Left colon (tissue), 2 donors: ENCODE data around the gene CPM. TPM values are rescaled to one million over a fixed set of nuclear protein-coding genes. Genes with fewer than 3 reads are reported as not detected.

ENCODE experiments used
- ATAC-seq: fragments of 200-7000 bp; cut with Tn5 transposase; one replicate; pipeline ENCODE4 v1.9.1; 2020; ENCODE audit warnings: mild to moderate bottlenecking, moderate library complexity
- DNase-seq, 2 donors: peaks; one replicate each; pipeline ENCODE4 v3.0.0-alpha.2; 2020
- intact Hi-C, 2 donors: fragments of 100-400 bp; cut with DNase I in 1 of 2; cut with micrococcal nuclease in 1 of 2; formaldehyde crosslinking; loops; one replicate each; pipeline versions ENCODE4 v1.11.2 to v1.14.0; 2022; cut with DNase I, micrococcal nuclease
- long read RNA-seq: library from polyadenylated mRNA; unstranded; transcript quantifications from one replicate; pipeline ENCODE4 v2.0.0, GENCODE V29; 2021
- total RNA-seq, 2 donors: library from RNA; stranded (reverse); fragmentation: NEBNext Ultra II Directional; extraction: Animal tissue kit (Norgen Biotek cat#: 25700); gene quantifications; one replicate each; pipeline ENCODE4 v1.2.1, GENCODE V29; 2021
- donor health status: DM: no; HTN: no; CAD: no.
- donor health status: DM: yes; HTN: yes; CAD: no.

CPM gene
- total RNA-seq = 100 to 1,000 TPM in 1 of 2 donors, 10 to 100 TPM in 1; 98.0 to 109 TPM
- long read RNA-seq, full-length matches to known transcripts = 352 of 470 reads
- long read RNA-seq, partial matches to known transcripts = 51 of 470 reads
- long read RNA-seq, other reads (novel, unspliced or antisense) = 67 of 470 reads

GRCh38 chr12:68932961-68933893, at the start of gene CPM:
CPM (minus strand) TSS chr12:68933171; CDS start chr12:68932837, 334 bp downstream.
- ATAC-seq (peak; percentile 98), DNase-seq (peak; percentile 78 to 86)
- intact Hi-C loops = no loop called here

DNA sequence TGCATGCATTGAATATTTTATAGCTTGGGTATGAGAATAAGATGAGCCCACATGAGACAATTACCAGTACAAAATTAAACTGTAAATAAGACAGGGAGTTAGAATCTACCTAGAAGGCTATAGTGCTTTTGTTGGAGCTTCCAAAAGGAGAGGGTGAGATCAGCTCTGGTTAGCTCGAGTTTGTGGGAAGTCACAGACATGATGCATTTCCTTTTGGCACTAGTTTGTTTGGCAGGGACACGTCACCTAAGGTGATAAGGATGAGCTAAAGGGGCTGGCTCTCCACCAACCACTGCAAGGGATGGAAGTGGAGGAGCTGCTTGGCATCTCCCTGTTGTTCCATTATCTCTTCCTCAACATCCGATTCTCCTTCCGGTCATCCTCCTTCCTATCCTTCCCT, 48.5 kb upstream of the CPM start:
- intact Hi-C loops = no loop called here
- ATAC-seq (no peak), DNase-seq (no peak)

GRCh38 chr12:68980476-68981212, 47.7 kb upstream of the CPM start:
- ATAC-seq (no peak), DNase-seq (no peak)
- intact Hi-C loops = no loop called here

DNA sequence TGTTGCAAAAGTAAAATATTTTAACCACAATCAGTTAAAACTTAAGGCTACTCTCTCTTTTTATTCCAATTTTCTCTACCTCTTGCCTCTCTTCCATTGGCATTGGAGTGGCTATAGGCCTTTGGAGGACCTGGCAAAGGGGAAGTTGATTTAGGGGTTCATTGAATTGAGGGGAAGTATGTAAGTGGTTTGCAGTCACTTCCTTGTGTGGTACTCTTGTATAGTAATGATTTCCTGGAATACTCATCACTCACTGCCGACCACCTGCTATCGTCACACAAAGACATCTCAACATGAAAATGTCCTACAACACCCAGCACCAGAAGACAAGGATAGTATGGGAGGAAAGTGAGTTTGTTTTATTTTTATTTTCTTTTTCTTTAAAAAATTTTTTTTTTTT, 45.7 kb upstream of the CPM start:
- intact Hi-C loops = no loop called here
- no peak for ATAC-seq
- no peak for DNase-seq

- ATAC-seq = no peak
- intact Hi-C loops = no loop called here
- no peak for DNase-seq
These were observed 45.1 kb upstream of the CPM start for GRCh38 chr12:68977909-68978610.

DNA sequence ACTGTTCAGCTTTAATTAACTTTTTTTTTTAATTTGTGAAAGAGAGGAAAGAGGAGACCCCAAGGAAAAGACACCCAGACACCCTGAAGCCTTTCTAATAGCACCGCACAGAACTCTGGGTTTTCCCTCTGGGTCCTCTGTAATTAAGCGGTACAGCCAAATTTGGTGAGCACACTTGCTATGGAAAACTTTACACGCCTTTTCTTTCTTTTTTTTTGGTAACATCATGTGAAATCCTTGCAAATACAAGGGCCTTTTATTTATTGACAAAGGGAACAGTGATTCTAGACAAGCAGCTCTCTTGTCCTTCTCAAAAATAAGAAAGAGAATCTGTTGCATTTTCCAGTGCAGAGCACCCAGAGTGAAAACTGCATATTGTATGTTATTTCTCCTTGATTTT, 44.4 kb upstream of the CPM start:
- intact Hi-C loops = no loop called here
- DNase-seq = no peak
- ATAC-seq = no peak

DNA sequence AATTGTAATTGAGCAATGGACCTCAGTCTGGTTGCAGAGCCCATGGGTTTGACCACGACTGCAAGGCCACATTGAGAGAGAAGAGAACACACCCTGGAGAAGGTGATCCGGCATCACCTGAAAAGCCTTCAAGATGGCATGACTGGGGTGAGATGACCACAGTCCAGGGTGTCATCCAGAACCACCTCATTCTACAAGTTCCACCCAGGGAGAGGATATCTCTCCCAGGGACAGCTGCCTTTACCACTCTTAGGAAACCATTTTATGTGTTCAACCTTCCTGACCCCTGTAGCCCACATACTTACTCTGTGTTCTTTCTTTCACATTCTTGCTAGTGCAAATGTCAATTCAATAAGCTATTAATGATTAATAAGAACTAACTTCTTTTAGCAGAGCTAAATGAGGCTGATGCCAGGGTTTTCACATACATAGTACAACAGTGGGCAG, 43.4 kb upstream of the CPM start:
- ATAC-seq (no peak), DNase-seq (no peak)
- intact Hi-C loops = no loop called here

- intact Hi-C loops = no loop called here
- DNase-seq (no peak), ATAC-seq (no peak)
These were observed 42.8 kb upstream of the CPM start for GRCh38 chr12:68975811-68976210.

DNA sequence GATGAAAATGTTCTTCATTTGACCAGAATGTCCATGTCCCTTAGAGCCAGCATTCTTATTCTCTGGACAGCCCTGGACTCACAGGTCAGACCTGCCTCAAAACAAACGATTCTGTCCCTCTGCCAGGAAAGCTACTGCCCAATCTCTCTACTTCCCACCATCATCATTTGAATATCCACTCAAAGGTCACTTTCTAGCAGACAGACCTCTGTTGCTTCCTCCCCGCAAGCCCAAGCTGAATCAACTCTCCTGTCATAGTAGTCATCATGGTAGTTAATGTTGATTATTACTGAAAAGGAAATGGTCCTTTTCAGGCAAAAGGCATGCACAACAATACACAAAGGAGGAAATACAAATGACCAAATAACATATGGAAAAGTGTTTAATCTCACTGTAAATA, 39.6 kb upstream of the CPM start:
- no peak for DNase-seq
- intact Hi-C loops = no loop called here
- peak; percentile 71 for ATAC-seq

DNA sequence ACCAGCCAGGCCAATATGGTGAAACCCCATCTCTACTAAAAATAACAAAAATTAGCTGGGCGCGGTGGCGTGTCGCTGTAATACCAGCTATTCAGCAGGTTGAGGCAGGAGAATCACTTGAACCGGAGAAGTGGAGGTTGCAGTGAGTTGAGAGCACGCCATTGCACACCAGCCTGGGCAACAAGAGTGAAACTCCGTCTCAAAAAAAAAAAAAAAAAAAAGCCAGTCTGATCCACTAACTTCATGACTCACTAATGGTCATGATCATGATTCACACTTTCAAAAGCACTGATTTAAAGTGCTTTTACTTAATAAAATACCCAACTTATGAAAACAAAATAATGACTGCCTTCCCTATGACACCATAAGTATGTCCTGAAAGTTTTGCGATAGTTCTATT, 38.4 kb upstream of the CPM start:
- DNase-seq (no peak), ATAC-seq (no peak)
- intact Hi-C loops = no loop called here

GRCh38 chr12:68970951-68971350, 38.0 kb upstream of the CPM start:
- no peak for ATAC-seq
- intact Hi-C loops = no loop called here
- DNase-seq = no peak

DNA sequence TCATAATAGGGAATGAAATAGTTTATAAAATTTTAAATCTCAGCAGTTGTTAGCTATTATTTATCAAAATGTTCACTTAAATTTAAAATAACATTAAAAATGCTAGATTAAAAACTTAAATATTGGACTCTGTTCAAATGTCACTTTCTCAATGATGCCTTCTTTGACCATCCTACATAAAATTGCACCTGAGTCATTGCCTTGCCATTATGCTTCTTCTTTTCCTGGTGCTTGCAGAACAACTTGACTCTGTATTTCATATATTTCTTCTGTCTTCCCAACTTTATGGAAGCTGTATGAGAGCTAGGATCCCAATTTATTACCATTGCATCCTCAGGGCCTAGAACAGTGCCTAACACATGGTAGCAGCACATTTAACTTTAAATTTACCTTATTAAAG, 37.3 kb upstream of the CPM start:
- intact Hi-C loops = no loop called here
- DNase-seq (no peak), ATAC-seq (no peak)

DNA sequence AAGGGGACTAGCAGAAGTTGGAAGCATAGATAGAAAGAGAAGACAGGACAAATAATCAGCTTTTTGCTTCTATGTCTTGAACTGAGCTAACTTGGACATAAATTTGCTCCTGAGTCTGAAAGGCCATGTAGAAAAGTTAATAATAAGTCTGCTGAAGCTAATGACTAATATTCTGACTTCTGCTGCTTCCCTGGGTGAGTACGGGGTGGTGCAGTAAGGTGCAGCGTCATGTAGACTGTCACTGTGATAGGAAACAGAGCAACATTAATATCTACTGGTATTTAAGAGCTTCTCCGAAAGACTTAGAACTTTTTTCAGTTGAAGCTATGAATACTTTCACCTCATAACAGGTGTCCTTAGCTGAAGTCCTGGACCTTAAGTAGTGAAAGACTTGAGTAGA, 34.1 kb upstream of the CPM start:
- ATAC-seq = no peak
- intact Hi-C loops = no loop called here

DNA sequence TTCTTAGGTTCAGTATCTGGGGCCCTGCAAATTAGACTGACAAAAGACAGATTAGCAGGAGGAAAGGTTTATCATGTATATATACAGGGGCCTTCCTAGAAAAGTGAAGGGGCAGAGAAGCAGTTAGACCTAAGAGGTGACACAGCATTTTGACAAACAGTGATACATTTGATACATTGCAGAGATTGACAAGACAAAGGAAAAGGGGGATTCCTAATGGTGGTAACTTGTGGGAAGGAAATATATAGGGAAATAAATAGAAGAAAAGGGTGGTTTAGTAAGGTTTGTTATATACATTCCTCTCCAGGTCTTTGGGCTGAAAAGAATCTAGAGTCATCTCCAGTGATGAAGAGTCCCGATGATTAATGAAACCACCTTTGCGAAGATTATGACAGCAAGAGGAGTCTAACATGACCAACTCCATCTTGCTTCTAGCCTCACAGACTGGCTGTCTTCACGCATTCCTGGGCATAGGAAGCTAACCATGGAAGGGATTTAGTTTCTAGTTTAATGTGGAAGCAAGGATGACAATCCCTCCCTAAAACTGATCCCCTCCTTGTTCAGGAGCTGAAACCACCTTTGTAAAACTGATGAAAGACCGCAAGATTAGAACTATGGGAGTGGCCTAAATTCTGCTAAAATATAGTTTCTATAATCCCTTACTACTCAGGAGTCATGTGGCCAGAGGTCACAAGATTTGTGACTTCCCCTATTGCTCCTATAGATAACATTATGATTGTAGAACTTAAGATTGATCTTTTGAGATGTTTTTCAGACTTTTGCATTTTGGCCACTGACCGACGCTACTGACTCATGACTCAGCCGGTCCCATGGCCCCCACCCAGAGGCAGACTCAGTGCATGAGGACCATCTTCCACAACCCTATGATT, 31.1 kb upstream of the CPM start:
- no peak for ATAC-seq
- intact Hi-C loops = no loop called here
- no peak for DNase-seq

More for the DNA sequence above, 34.1 kb upstream of the CPM start:
- DNase-seq = no peak

GRCh38 chr12:68962877-68963855, 30.2 kb upstream of the CPM start:
- DNase-seq = peak in 1 of 2 donors; percentile 38
- intact Hi-C loops = no loop called here
- ATAC-seq = peak; percentile 86

DNA sequence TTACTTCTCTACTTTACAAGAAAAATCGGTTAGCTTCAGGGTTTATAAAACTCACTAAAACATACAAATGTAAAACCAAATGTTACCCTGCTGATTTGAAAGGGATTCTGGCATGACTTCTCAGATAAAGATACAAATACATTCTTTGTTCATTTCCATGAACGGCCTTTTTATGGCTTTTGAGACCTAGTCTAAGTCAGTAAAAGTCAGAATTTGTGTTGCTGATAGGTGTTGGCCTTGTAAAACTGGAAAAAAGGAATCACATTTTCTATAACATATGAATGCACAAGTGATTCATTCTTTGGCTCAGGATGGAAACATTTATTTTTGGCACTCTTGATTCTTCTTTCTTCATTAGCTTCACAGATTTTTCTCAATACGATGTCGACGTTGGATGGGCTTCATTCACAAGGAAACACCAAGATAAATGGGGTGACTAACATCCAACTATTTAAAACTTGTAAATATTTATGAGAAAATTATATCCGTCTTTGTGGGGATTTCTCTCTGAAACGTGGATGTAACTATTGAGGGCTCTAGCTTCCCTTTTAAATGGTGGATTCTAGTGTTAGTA, 27.0 kb upstream of the CPM start:
- peak; percentile 39 for ATAC-seq
- DNase-seq = no peak
- intact Hi-C loops = no loop called here
